GM19238 (cell line): ENCODE data around the gene CPNE8.

Experiments
- DNase-seq: peaks from one replicate; pipeline ENCODE4 v3.0.0; 2011; ENCODE audit warnings: low spot score; ENCODE audit not compliant: insufficient read length

Gene CPNE8

DNA sequence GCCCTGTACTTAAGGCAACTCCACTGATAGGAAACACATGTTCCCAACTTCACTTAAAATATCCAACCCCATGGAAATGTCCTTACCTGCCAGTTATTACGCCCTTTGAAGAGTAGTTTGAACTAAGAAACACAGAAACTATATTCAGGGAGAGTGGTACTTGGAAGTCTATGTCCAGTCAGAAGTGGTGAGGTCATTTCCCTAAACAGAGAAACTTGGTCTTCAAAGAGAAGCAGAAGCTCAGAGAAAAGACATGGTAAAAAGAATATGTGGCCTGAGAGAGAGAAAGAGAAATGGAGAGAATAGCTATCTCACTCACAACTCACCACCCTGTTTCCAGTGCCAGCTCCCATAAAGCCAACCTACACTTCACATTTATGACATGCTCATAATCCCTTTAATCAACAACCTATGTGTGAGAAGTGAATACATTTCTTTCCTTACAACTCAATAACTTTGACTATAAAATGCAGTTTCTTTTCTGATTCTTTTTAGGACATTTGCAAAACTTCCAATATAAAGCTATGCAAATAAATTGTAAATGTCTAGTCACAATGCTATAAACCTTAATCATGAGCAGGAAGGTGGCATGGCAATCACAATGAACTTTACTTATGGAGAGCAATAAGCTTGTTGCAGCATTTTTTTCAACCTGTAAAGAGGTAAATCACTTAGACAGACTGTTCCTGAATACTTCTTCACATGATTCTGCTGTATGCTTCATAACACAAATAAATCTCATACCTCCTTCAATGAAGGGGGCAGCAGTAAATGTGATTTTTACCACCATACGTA, 67.1 kb downstream of the CPNE8 start:
- DNase-seq: no peak

GRCh38 chr12:38831715-38832114, 73.7 kb downstream of the CPNE8 start:
- no peak for DNase-seq

DNA sequence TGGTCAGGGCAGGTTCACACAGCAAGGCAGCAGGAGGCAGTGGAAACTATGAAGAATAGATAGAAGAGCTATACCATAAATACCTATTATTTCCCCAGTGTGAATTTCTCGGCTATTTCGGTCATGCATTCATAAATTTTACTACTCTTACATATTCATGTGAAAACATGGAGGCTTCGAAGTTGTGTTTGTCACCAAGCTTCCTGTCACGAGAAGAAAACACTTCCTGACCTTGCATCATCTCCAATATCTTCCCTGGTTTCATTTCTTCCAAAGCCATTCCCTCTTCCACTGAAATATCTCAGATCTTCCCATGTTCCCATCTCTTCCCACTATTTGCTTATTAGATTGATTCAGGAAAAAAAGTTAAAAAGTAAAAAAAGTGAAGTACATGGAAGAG, 80.4 kb downstream of the CPNE8 start:
- no peak for DNase-seq

DNA sequence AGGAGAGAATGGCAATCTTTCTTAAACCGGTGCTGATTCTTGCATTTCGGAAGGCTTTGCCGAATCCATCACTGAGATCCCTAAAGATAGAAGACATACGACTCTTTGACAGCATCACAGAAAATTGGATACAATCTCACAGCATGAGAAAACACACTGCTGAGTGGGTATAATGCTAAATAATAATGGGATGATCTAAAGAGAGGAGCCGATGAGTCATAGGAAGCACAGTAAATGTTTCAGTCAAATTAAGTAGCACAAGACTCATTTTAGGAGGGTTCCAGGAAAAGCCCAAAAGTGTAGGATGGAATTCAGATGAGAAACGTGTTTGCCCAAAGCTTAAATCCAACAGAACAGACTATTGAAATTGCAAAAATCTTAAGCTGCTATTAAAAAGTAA, 81.7 kb downstream of the CPNE8 start:
- no peak for DNase-seq

DNA sequence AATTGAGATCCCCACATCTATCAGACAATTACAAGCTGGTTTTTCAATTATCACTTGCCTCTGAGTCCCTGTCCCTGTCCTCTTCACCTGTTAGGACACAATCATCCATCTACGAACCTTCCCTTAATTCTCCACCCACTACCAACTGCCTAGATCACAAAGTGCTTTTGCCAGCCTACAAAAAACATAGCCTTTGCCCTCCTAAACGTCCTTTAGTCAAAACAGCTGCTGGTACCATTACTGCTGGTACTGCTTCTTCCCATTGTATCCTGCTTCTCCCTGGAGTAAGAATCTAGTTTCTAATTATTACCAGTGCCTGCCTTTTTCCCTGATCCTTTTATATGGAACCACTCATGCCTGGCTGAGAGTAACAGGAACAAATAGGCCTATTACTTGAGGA, 82.1 kb downstream of the CPNE8 start:
- DNase-seq: no peak

- no peak for DNase-seq
Observed at GRCh38 chr12:38817942-38818341, 87.4 kb downstream of the CPNE8 start.

- DNase-seq: no peak
Observed at GRCh38 chr12:38813923-38814322, 91.5 kb downstream of the CPNE8 start.

DNA sequence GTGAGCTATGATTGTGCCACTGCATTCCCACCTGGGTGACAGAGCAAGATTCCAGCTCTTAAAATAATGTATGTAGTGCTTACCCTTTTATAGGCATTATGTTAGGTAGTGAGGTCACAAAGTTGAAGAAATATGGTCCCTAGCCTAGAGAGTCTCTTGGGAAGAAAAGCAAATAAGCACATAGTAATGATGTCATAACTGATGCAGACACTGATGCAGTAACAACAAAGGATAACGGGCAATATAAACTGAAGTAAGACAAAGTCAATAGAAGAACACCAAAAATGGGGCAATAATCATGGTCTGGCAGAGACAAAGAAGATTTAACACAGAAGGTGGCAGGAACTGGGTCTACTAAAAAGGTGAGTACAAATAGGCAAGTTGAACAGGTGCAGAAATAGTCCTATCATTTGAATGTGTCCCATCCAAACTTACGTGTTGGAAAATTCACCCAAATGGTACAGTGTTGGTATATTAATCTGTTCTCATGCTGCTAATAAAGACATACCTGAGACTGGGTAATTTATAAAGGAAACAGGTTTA, 93.5 kb downstream of the CPNE8 start:
- no peak for DNase-seq

DNA sequence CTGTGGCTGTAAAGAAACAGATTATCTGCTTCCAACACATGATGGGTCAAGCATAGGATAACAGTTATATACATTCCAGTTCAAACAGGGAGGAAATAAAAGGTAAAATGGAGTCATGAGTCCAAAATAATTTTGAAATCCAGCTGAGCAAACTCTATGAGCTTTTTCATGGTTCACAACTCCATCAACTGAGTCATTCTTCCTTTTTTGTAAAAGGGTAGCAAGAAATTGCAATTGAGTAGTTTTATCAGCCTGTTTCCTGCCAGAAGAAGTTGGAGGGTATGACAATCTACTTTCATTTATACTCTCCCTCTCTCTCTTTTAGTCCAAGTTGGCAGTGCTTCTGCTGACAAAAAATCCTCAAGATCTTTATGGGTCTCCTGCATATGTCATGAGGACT, 95.6 kb downstream of the CPNE8 start:
- no peak for DNase-seq

- no peak for DNase-seq
Observed at GRCh38 chr12:38788106-38788505, 117.3 kb downstream of the CPNE8 start.

DNA sequence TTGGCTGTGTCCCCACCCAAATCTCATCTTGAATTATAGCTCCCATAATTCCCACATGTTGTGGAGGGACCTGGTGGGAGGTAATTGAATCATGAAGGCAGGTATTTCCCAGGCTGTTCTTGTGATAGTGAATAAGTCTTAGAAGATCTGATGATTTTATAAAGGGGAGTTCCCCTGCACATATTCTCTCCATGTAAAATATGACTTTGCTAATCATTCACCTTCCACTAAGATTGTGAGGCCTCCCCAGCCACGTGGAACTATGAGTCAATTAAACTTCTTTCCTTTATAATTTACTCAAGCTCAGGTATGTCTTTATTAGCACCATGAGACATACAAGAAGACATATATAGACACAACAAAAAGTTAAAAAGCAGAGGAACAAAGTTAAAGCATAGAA, 120.0 kb downstream of the CPNE8 start:
- no peak for DNase-seq

- DNase-seq: no peak
Observed at GRCh38 chr12:38783304-38783703, 122.1 kb downstream of the CPNE8 start.

GRCh38 chr12:38782359-38782758, 123.0 kb downstream of the CPNE8 start:
- DNase-seq: no peak

DNA sequence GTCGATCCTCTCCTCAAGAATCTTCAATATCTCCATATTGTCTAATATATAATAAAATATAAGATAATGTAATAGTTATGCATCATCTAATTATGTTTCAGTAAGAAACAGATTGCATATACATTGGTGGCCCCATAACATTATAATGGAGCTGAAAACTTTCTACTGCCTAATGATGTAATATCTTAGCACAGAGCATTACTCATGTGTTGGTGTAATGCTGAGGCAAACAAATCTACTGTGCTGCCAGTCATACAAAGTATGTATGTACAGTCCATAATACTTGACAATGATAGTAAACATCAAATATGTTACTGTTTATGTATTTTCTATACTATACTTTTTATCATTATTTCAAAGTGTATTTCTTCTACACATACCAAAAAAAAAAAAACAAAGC, 128.7 kb downstream of the CPNE8 start:
- DNase-seq: no peak

- DNase-seq: no peak
Observed at GRCh38 chr12:38775457-38775856, 129.9 kb downstream of the CPNE8 start.

DNA sequence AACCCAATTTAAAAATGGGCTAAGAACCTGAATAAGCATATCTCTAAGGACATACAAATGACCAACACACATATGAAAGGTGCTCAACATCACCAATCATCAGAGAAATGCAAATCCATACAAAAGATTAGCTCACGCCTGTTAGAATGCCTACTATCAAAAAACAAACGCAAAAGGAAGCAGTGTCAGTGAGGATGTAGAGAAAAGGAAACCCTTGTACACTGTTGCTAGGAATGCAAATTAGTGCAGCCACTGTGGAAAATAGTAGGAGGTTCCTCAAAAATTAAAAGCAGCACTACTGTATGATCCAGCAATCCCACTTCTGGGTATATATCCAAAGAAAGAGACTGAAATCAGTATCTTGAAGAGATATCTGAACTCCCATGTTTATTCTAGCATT, 133.0 kb downstream of the CPNE8 start:
- DNase-seq: no peak

GRCh38 chr12:38771871-38772270, 133.5 kb downstream of the CPNE8 start:
- DNase-seq: no peak

GRCh38 chr12:38761636-38762342, 143.6 kb downstream of the CPNE8 start:
- DNase-seq: no peak

DNA sequence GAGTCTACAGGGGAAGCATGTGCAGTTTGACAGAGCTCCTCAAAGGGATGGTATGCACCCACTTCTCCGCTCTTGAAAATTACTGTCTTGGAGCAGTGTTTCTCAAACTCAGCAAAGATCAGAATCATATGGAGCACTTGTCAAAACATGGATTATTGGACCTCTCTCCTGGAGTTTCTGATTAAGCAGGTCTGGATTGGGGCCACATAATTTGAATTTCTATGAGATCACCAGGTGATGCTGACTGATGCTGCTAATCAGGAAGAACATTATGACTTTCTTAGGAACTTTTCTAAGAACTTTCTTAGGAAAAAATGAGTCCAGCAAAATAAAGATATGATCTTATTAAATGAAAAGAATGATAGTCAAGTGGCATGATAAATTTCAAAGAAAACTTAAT, 144.3 kb downstream of the CPNE8 start:
- DNase-seq: no peak

GRCh38 chr12:38759621-38760020, 145.8 kb downstream of the CPNE8 start:
- DNase-seq: no peak

DNA sequence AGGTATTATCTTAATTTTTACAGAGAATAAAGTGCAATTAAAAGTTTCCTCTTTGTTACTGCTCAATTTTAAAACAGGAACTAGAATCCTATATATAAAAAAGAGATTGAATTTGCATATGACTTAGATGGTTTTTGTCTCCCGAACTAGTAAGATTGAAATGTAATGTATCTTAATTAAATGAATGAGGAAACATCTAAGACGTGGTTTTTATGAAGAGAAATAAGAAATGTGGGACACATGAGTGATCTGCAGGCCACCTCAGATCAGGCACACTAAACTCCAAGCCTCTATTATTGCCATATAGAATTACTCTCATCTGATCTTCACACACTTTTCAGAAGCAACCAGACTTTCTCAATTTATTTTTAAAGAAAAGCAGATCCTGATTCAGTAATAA, 158.6 kb downstream of the CPNE8 start:
- no peak for DNase-seq

GRCh38 chr12:38745601-38746000, 159.8 kb downstream of the CPNE8 start:
- DNase-seq: no peak

- DNase-seq: no peak
Observed at GRCh38 chr12:38744041-38744440, 161.3 kb downstream of the CPNE8 start.
